ENCODE results near the gene ARL5C.

DNA sequence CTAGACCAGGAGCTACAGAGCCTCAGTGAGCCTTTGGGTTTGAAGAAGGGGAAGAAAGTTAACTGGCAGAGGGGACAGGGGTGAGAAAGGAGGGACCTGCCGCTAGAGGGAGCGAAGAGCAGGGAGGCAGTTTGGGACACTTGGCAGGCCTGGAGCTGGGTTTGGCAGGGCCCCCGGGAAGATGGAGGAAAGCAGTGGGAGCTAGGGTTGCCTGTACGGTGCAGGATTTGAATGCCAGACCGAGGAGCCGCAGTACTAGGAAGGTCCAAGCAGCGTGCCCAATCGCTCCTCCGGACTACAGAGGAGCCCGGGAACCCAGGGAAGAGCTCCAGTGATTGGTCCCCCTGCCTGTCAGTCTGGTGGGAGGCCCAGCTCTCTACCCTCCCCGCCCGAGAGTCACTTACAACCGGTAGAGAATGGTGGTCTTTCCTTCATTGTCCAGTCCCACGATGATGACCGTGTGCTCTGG lies 1.3 kb downstream of the ARL5C start:
- TF ChIP-seq, protein P1, sequence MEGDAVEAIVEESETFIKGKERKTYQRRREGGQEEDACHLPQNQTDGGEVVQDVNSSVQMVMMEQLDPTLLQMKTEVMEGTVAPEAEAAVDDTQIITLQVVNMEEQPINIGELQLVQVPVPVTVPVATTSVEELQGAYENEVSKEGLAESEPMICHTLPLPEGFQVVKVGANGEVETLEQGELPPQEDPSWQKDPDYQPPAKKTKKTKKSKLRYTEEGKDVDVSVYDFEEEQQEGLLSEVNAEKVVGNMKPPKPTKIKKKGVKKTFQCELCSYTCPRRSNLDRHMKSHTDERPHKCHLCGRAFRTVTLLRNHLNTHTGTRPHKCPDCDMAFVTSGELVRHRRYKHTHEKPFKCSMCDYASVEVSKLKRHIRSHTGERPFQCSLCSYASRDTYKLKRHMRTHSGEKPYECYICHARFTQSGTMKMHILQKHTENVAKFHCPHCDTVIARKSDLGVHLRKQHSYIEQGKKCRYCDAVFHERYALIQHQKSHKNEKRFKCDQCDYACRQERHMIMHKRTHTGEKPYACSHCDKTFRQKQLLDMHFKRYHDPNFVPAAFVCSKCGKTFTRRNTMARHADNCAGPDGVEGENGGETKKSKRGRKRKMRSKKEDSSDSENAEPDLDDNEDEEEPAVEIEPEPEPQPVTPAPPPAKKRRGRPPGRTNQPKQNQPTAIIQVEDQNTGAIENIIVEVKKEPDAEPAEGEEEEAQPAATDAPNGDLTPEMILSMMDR (IDR thresholded peaks at IDR 0.05), result peak; percentile 75 to 87 (median 80)
- TF ChIP-seq POLR2AphosphoS5 (IDR thresholded peaks at IDR 0.05), result peak in 1 of 3 donors; percentile 29
- no peak for TF ChIP-seq EP300 (IDR thresholded peaks at IDR 0.05; ENCODE audit: low read depth)
- no peak for TF ChIP-seq POLR2A (IDR thresholded peaks at IDR 0.05)
